NCI-H128 (cell line): ENCODE results near the gene DAPK3.
"Not testable (repeated sequence)": the region's sequence is repeated elsewhere in the genome, so short reads cannot be mapped to it uniquely, and the experiment has no call there.

Experiments
- DNase-seq: peaks from one replicate; lab custom pipeline; 2025; ENCODE audit not compliant: unreplicated experiment; lab: John Stamatoyannopoulos, UW

Gene DAPK3

DNA sequence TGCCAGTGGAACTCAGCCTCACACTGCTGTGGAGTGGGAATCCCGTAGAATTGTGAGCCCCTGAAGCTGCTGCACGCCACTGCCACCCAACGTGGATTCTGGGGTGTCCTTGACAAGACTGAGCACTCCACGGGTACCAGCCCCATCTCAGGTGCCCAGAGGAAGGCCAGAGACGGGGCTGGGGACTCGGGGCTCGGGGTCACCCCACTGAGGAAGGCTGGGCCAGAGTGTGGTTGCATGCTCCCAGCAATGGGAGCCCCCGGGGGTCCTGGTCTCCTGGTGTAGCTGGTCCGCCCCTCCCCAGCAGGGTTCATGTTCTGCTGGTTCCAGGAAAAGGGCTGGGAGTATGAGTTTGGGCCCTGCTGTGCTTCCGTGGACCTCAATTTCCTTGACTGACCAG, 15.2 kb downstream of the DAPK3 start:
- DNase-seq = no peak

GRCh38 chr19:3955276-3955675, 15.6 kb downstream of the DAPK3 start:
- not testable (repeated sequence) for DNase-seq

GRCh38 chr19:3954107-3954506, 16.8 kb downstream of the DAPK3 start:
- no peak for DNase-seq

DNA sequence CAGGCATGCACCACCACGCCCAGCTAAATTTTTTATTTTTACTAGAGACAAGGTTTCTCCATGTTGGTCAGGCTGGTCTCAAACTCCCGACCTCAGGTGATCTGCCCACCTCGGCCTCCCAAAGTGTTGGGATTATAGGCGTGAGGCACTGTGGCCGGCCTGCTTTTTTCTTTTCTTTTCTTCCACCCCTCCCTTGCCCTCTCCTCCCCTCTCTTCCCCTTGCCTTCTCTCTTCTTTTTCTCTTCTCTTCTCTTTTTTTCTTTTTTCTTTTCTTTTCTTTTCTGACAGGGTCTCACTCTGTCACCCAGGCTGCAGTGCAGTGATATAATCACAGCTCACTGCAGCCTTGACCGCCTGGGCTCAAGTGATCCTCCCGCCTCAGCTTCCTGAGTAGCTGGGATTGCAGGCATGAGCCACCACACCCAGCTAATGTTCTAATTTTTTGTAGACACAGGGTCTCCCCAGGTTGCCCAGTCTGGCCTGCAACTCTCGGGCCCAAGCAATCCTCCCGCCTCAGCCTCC, 18.1 kb downstream of the DAPK3 start:
- not testable (repeated sequence) for DNase-seq

DNA sequence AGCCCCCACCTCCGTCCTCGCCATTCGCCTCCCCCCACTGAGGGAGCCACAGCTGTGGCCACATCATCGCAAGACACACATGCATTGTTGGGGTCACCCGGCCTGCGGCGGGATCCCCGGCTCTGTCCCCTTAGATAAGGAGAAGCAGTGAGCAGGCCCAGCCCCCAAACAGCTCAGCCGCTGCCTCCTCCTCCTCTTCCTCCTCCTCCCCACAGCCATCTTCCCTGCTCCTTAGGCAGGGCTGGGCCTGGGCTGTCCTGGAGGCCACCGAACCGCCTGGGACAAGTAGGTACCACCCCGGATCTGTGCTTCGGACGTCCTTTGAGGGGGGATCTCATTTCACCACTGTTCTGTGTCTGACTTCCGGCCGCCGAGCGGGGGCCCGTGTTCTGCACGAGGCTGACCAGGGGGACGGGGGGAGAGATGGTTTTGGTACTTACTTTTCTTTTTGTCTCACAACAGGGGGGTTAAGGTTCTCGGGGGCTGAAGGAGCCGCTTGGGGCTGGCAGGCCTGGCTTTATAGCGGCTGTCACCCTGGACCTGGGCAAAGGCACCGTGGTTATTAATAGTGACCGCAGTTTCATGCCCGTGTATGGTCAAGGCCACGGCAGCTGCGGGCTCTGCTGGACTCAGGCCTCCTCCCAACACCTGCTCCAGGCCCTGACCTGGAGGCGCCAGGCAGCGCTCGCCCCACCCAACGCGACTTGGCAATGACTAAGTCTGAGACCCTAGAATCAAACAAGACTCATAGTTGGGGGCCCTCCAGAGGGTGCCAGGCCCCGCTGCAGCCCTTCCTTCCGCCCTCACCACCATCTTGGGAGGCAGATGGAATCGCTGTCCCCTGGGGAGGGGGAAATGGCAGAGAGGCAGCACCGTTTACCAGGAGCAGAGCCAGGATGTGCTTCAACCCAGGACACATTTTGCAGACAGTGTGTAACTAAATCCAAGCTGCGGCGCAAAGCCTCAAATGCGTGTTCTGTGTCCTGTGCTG, 19.7 kb downstream of the DAPK3 start:
- DNase-seq = no peak

DNA sequence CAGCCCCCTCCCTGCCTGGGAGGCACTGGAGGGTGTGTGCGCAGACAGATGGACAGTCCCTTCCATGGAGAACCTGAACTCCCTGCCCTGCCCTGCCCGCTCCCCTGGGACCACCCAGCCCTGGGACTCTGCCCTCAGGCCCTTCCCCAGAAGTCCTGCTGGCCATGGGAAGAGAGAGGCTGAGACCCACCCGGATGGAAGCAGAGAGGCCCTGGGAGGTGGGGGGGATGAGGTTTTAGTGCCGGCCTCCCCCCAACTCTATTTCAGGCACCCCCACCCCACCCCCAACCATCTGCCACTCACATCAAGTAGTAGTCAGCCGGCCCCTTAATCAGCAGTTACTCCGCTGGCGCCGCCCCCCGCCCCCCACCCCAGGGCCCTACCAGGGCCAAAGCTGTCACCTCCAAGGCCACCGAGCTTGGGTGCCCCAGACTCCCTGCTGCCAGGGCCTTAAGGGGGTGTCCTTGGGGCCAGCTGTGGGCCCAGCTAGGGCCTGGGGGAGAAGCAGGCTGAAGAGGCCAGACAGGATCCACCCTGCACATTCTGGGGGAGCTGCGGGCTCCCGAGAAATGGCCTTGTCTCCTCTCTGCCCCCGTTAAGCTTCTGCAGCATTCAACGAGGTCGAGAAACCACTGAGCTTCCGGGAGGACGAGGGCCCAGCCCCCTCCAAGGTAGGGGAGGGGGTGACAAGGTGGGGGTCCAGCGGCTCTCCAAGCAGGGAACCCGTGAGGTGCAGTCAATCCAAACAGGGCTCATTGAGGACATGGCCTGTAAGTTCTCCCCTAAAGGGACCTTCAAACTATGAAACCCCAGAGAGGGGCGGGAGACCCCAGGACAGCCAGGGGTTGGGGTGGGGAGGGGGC, 20.7 kb downstream of the DAPK3 start:
- DNase-seq = no peak

GRCh38 chr19:3949294-3949693, 21.6 kb downstream of the DAPK3 start:
- DNase-seq = no peak

GRCh38 chr19:3947316-3947933, 23.5 kb downstream of the DAPK3 start:
- not testable (repeated sequence) for DNase-seq

DNA sequence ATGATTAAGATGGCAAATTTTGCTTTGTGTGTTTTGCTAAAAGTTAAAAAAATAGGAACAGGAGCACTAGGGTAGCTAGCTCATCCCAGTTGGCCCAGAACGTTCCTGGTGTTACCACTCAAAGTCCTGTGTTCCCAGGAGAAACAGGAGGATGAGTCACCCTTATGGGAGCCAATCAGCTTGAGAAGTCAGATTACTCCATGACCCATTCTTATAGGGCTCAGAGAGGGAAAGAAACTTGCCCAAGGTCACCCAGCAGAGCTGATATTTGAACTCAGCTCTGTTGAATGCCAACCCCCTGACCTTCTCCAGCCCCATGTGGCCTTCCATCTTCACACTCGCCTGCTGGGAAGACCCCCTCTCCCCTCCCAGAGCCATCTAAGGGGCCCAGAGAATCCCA, 25.1 kb downstream of the DAPK3 start:
- DNase-seq = no peak

DNA sequence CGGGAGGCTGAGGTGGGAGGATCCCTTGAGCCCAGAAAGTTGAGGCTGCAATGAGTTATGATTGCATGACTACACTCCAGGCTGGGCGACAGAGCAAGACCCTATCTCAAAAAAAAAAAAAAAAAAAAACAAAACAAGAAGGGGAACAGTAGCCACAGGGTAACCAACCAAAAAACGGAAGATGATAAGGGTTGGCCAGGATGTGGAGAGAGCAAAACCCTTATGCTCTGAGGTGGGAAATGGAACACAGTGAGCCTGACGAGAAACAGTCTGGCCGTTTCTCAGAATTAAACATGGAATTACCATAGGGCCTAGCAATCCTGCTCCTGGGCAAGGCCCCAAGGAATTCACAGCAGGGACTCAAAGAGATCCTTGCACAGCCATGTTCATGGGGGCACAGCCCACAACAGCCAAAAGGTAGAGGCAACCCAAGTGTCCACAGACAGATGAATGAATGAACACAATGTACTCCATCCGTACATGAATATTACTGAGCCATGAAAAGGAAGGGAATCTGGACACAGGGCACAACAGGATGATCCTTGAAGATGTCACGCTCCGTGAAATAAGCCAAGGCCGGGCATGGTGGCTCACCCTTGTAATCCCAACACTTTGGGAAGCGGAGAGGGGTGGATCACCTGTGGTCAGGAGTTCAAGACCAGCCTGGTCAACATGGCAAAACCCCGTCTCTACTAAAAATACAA, 26.7 kb downstream of the DAPK3 start:
- DNase-seq = no peak

DNA sequence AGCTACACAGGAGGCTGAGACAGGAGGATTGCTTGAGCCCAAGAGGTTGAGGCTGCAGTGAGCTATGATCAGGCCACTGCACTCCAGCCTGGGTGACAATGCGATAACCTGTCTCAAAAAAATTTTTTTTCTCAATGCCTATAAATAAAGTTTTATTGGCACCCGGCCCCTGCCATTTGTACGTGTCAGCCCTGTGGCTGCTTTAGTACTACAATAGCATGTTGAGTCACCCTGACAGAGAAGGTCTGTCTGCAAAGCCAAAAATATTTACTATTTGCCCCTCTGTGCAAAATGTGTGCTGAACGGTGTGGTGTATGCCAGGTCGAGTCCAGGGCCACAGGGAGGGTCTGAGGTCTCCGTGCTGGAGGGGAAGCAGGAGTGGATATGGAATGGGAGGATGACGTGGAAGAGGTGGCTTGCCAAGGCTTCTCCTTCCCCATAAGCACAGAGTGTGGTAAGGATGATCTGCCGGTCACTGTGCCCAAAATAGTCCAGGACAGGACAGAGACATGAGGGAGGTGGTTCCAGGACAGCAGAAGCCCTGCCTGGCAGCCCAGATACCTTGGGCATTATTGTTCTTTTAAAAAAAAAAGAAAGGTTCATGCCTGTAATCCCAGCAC, 28.0 kb downstream of the DAPK3 start:
- no peak for DNase-seq

- DNase-seq = not testable (repeated sequence)
Observed at GRCh38 chr19:3938300-3938950, 32.5 kb downstream of the DAPK3 start.

DNA sequence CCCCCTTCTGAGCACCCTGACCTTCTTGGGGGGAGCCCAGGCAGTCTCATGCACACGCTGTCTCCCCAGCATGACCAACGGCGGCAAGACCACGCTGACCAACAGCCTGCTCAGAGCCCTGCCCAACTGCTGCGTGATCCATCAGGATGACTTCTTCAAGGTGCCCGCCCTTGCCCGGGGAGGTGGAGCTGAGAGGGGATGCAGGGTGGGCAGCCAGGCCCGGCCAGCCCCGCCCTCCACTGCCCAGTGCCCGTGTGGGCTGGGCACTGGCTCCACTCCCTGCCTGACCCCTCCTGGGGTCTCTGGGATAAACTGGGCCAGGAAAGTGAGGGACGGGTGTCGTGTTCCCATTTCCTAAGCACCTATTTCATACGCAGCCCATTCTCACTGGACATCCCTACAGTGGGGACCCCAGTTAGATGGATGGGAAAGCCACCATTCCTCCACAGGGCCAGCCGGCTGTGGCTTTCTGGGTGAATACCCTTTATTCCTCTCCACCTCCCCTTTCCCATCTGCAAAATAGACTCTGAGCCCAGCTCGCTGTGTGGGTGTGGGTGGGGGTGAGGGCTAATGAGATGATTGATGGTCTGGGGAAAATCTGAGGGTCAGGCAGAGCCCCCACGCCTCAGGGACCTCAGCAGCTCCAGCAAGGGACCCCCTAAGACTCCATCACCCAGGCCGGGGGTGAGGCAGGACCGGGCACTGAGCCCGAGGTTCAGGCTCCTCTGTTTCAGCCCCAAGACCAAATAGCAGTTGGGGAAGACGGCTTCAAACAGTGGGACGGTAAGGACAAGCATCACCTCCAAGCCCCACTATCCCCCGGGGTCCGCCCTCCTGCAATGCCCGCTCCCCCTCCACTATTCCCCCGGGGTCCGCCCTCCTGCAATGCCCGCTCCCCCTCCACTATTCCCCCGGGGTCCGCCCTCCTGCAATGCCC, 34.1 kb downstream of the DAPK3 start:
- no peak for DNase-seq

- no peak for DNase-seq
Observed at GRCh38 chr19:3932931-3933810, 37.7 kb downstream of the DAPK3 start, which contains the start of gene NMRK2. Gene NMRK2 (plus strand): TSS chr19:3933069. CDS start chr19:3933672, 603 bp downstream.

DNA sequence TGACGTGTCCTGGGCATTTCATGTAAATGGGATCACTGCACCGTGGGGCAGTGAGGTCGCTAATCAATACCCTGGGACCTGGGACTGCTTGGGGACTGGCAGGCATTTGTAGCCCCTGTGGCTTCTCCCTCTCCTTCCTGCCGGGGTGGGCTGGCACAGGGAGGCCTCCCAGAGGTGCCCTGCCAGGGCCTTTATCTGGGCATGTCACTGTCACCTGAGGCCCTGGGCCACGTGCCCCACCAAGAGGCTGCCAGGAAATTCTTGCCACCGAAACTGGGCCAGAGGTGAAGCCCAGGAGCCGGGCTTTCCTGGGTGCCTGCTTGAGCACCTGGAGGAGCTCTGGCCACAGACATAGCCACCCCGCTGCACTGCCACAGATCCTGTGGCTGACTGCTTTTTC, 39.9 kb downstream of the DAPK3 start:
- DNase-seq = no peak

DNA sequence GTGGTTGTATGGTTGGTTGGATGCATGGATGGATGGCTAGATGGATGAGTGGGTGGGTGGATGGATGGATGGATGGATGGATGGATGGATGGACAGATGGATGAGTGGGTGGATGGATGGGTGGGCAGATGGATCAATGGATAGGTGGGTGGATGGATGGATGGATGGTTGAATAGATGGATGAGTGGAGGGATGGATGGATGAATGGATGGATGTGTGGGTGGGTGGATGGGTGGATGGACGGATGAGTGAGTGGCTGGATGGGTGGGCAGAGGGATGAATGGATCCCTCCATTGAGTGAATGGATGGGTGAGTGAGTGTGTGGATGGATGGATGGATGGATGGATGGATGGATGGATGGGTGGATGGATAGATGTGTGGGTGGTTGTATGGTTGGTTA, 47.0 kb downstream of the DAPK3 start:
- no peak for DNase-seq

- DNase-seq = no peak
Observed at GRCh38 chr19:3923096-3923758, 47.7 kb downstream of the DAPK3 start.
